Right atrium auricular region (tissue), 2 donors: ENCODE results near the gene ANO7. TPM values are rescaled to one million over a fixed set of nuclear protein-coding genes. Genes with fewer than 3 reads are reported as not detected.

Source experiments
- DNase-seq: peaks from one replicate; pipeline ENCODE4 v3.0.0-alpha.2; 2019; ENCODE audit warnings: low spot score
- H3K27ac ChIP-seq, 2 donors: fragments of 200-600 bp; sonication (generic); 1 replicate in 1 of 2; 2 replicates in 1 of 2; pipeline ENCODE4 v1.5.1; 2016 to 2019
- H3K27me3 ChIP-seq, 2 donors: fragments of 200-600 bp; sonication (generic); one replicate each; pipeline versions ENCODE4 v1.5.1 to v1.6.0; 2017 to 2019
- H3K36me3 ChIP-seq: fragments of 200-600 bp; sonication (generic); one replicate; pipeline ENCODE4 v1.5.1; 2016
- H3K4me1 ChIP-seq, 2 donors: fragments of 200-600 bp; sonication (generic); one replicate each; pipeline versions ENCODE4 v1.5.1 to v1.6.0; 2017 to 2019
- H3K4me3 ChIP-seq, 2 donors: fragments of 200-600 bp; sonication (generic); 1 replicate in 1 of 2; 2 replicates in 1 of 2; pipeline ENCODE4 v1.5.1; 2017 to 2019; ENCODE audit warnings: mild to moderate bottlenecking in 1 of 2, moderate library complexity in 1 of 2
- H3K9me3 ChIP-seq, 2 donors: fragments of 200-600 bp; sonication (generic); one replicate each; pipeline ENCODE4 v1.5.1; 2019
- total RNA-seq, 2 donors: library from RNA; depleted of rRNA; stranded (reverse); fragments of >200 nt; gene quantifications; one replicate each; pipeline ENCODE4 v1.1.0, GENCODE V29; 2016
- TF ChIP-seq, protein P1 (sequence below), 2 donors: fragments of 200-600 bp; sonication (generic); IDR thresholded peaks; one replicate each; pipeline ENCODE4 v1.5.1; 2019; ENCODE audit warnings: antibody characterized with exemption in 2 of 2

ANO7 gene
- total RNA-seq, 2 donors from 2014 or later, result 1.1 to 1.3 TPM

DNA sequence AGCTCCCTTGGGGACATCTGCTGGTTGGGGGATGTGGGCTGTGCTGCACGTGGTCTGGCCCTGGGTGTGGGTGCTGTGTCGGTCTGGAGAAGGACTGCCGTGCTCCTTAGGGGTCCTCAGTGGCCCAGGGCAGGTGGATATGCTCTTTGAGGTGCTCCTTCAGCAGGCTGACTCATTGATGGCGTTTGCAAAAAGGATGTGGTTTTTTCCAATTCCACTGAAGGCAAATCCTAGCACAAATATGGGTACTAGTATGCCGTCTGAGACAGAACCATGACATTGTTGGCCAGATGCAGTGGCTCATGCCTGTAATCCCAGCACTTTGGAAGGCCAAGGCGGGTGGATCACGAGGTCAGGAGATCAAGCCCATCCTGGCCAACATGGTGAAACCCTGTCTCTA lies 34.9 kb upstream of the ANO7 start:
- H3K4me3 ChIP-seq, result no peak overlapping the region
- H3K4me1 ChIP-seq, result peaks cover 0 to 16% of the 10 kb centered on the region in 2 donors
- H3K27ac ChIP-seq, result no peak overlapping the region
- no peak for DNase-seq
- H3K36me3 ChIP-seq, result peaks cover 8% of the 10 kb centered on the region
- H3K9me3 ChIP-seq, result no peaks in the 10 kb centered on the region
- H3K27me3 ChIP-seq, result no peaks in the 10 kb centered on the region
- TF ChIP-seq, protein P1, sequence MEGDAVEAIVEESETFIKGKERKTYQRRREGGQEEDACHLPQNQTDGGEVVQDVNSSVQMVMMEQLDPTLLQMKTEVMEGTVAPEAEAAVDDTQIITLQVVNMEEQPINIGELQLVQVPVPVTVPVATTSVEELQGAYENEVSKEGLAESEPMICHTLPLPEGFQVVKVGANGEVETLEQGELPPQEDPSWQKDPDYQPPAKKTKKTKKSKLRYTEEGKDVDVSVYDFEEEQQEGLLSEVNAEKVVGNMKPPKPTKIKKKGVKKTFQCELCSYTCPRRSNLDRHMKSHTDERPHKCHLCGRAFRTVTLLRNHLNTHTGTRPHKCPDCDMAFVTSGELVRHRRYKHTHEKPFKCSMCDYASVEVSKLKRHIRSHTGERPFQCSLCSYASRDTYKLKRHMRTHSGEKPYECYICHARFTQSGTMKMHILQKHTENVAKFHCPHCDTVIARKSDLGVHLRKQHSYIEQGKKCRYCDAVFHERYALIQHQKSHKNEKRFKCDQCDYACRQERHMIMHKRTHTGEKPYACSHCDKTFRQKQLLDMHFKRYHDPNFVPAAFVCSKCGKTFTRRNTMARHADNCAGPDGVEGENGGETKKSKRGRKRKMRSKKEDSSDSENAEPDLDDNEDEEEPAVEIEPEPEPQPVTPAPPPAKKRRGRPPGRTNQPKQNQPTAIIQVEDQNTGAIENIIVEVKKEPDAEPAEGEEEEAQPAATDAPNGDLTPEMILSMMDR (IDR thresholded peaks at IDR 0.05), result no peak

DNA sequence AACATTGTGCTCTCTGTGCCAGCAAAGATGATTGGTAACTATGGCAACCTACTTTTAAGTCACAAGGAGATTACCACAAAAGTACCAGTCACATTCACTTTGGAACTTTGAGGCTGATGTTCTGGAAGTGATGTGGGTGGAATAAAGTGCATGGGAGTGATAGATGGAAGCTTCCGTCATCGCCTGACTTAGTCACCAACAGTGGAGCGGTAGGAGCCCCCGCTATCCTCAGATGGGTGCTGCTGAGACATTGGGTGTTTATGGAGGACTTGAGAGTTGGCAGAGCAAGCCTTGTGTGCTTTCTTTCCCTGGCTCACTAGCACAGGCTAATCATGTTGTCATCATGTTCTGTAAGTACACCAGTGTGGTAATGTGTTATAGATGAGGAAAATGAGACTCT lies 33.6 kb upstream of the ANO7 start:
- DNase-seq, result no peak
- Histone ChIP-seq H3K27me3 (no peaks in the 10 kb centered on the region), H3K36me3 (peaks cover 19% of the 10 kb centered on the region), H3K9me3 (no peaks in the 10 kb centered on the region), H3K27ac (no peak overlapping the region), H3K4me3 (no peak overlapping the region), H3K4me1 (peaks cover 0 to 11% of the 10 kb centered on the region in 2 donors)
- TF ChIP-seq, protein P1 (IDR thresholded peaks at IDR 0.05), result no peak

DNA sequence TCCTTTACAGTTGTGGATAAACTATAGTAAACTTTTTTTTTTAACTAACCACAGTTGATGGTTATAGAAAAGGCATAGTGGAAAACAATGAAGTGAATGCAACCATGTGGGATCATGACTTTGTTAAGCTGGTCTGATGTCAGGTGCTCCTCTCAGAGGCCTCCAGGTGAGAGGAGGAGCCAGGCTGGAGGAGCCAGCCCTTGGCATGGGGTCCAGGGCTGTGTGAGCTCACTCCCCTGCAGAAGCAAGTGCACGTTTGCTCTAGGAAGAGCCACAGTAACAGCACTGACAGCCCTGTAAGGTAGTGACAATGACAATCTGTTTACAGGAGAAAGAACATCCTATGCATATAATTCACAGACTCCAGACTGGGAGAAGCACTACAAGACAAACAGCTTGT lies 32.5 kb upstream of the ANO7 start:
- TF ChIP-seq, protein P1 (IDR thresholded peaks at IDR 0.05), result no peak
- Histone ChIP-seq H3K27ac (no peak overlapping the region), H3K4me3 (no peak overlapping the region), H3K27me3 (no peaks in the 10 kb centered on the region), H3K9me3 (no peaks in the 10 kb centered on the region), H3K36me3 (peaks cover 25% of the 10 kb centered on the region), H3K4me1 (peaks cover 0 to 6% of the 10 kb centered on the region in 2 donors)
- no peak for DNase-seq

DNA sequence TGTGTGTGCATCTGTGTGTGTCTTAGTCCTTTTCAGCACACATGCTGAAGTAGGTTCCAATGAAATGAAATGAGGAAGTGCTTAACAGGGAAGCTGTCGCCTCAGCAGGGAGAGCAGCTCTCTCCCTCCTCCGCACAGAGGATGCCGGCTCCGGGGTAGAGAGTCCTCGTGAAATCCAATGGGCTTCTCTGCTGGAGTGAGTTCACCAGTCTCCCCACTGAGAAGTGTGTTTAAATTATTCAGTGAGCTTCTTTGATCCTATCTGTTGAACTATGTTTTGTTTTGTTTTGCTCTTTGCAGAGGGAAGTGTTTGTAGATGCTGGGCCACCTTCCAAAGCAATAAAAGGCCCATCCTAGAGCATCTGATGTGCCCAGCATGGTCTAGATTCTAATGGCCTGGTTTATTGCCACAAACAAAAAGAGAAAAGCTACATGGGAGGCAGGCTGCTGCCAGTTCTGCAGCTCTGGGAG lies 31.5 kb upstream of the ANO7 start:
- H3K36me3 ChIP-seq, result peaks cover 25% of the 10 kb centered on the region
- TF ChIP-seq, protein P1 (IDR thresholded peaks at IDR 0.05), result no peak
- DNase-seq, result no peak

DNA sequence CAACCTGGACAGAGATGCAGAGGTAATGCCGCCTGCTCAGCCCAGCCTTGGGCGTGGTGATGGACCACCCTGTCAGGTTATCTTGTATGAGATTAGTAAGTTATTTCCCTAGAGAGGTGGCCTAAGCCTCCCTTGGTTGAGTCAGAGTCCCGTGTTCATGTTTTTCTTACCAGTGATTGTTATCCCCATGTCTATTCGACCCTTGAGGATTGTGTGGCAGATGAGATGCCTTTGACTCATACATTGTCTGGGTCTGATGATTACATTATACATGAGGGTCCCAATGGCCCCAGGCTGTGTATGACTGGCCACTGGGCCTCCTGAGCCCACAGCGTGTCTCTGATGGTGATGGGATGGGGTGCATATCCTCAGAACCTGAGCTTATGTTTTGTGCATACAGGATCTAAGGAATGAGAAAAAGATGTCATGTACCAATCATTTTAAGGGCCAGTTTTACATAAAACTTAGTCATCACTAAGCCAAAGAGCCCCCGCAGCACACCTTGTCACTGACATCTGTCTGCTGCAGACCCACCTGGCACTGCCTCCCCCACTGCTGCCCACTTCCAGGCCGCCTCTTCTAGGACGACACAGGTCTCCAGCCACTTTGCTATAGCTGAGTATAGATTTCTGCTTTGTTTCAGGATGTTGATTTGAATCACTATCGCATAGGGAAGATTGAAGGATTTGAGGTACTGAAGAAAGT lies 30.5 kb upstream of the ANO7 start:
- Histone ChIP-seq H3K4me1 (peaks cover 0 to 18% of the 10 kb centered on the region in 2 donors), H3K36me3 (peaks cover 25% of the 10 kb centered on the region), H3K27me3 (no peaks in the 10 kb centered on the region), H3K4me3 (no peak overlapping the region), H3K27ac (no peak overlapping the region), H3K9me3 (no peaks in the 10 kb centered on the region)
- DNase-seq, result no peak
- TF ChIP-seq, protein P1 (IDR thresholded peaks at IDR 0.05), result no peak

More for the DNA sequence above, 31.5 kb upstream of the ANO7 start:
- Histone ChIP-seq H3K9me3 (no peaks in the 10 kb centered on the region), H3K27me3 (no peaks in the 10 kb centered on the region), H3K27ac (no peak overlapping the region), H3K4me1 (peaks cover 0 to 8% of the 10 kb centered on the region in 2 donors), H3K4me3 (no peak overlapping the region)

DNA sequence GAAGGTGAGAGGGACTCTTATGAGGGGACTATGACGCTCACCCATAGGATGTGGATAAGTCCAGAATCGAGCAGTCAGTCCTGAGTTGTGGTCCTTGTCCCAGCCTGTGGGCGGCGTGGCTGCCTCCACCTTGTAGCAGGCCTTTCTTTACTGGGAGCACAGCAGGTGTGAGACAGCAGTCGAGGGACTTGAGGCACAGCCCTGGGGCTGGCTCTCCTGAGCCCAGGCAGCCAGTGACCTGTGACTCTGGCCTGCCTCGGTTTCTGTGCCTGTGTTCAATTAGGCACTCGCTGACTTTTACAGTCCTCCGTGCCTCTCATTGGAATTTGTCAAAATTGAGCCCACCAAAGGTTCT lies 30.0 kb upstream of the ANO7 start:
- Histone ChIP-seq H3K27ac (no peak overlapping the region), H3K4me1 (peaks cover 0 to 22% of the 10 kb centered on the region in 2 donors), H3K27me3 (no peaks in the 10 kb centered on the region), H3K9me3 (no peaks in the 10 kb centered on the region), H3K4me3 (no peak overlapping the region), H3K36me3 (peaks cover 26% of the 10 kb centered on the region)
- TF ChIP-seq, protein P1 (IDR thresholded peaks at IDR 0.05), result no peak
- no peak for DNase-seq
